ENCODE results near the gene PLA2G2C.

- TF ChIP-seq CTCF (IDR thresholded peaks at IDR 0.05): no peak
- TF ChIP-seq POLR2A (IDR thresholded peaks at IDR 0.05): no peak
- no peak for TF ChIP-seq EP300 (IDR thresholded peaks at IDR 0.05)
Measured at GRCh38 chr1:20150326-20150705, 36.0 kb downstream of the PLA2G2C start.
